ENCODE results near the gene HIF1A.
"Not testable (repeated sequence)": the region's sequence is repeated elsewhere in the genome, so short reads cannot be mapped to it uniquely, and the experiment has no call there.

Gene HIF1A

DNA sequence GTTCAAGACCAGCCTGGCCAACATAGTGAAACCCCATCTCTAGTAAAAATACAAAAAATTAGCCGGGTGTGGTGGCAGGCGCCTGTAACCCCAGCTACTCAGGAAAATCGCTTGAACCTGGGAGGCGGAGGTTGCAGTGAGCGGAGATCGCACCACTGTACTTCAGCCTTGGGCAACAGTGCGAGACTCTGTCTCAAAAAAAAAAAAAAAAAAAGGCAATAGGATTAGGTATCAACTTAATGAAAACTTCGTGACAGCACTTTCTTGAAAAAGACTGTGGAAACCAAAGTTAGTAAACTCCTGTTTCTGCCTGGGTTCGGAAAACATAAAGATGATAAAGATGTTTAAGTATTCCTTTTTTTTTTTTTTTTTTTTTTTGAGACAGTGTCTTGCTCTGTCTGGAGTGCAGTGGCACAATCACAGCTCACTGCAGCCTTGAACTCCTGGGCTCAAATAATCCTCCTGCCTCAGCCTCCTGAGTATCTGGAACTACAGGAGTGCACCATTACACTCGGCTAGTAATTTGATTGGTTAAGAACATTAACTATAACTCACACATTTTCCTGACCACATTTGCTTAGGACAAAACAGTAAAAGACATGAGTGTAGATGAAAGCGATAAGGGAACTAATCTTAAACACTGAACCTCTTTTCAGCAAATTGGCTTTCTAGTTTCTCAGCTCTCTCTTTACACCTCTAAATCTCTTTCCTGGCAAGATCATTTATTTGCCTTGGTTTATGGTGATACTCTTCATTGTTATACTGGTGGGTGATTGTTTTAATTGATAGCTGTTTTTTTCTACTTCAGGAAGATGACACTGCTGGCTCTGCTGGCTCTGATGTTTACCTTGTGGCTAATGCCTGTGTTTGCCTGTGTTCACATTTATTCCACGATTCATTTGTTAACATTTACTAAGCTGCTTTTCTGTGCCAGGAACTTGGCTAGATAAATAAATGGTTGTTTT is 15.8 kb downstream of the HIF1A start:
- DNase-seq, result no peak

- DNase-seq, result no peak
These were observed 16.8 kb downstream of the HIF1A start for GRCh38 chr14:61712137-61712536.

GRCh38 chr14:61713724-61714437 is 18.6 kb downstream of the HIF1A start:
- DNase-seq, result no peak

DNA sequence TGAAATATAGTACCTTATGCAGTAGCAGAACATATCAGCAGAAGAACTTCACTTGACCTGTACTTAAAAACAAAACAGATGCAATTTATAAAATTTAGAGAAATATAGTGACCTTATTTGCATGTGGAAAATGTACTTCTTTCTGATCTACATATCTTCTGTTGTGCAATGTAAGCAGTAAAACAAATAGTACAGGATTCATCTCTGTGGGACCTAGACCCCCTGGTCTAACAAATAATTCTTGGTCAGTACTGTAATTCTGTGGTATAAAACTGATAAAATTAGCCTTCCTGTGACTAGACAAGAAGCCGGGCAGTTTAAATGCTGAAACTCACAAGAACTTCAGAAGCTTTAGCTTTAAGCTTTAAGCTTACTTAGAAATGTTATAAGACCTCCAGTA is 21.6 kb downstream of the HIF1A start:
- DNase-seq, result no peak

DNA sequence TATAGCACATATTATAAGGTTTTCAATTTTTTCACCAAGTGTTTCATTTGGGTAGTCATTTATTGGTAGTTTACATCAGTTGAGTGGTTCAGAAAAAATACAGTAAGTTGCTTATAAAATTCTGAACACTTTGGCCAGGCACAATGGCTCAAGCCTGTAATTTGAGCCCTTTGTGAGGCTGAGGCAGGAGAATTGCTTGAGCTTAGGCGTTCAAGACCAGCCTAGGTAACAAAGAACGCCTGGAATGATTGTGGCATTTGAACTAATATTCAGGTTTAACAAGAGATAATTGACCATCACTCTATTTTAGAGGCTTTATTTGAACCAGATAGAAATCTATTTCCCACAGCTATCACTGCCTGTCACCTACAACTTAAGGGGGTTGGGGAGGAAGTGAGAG is 22.7 kb downstream of the HIF1A start:
- DNase-seq, result no peak

GRCh38 chr14:61719344-61720293 is 24.3 kb downstream of the HIF1A start:
- no peak for DNase-seq

- no peak for DNase-seq
These were observed 25.0 kb downstream of the HIF1A start for GRCh38 chr14:61720294-61720661.

- no peak for DNase-seq
These were observed 25.4 kb downstream of the HIF1A start for GRCh38 chr14:61720741-61721140.

DNA sequence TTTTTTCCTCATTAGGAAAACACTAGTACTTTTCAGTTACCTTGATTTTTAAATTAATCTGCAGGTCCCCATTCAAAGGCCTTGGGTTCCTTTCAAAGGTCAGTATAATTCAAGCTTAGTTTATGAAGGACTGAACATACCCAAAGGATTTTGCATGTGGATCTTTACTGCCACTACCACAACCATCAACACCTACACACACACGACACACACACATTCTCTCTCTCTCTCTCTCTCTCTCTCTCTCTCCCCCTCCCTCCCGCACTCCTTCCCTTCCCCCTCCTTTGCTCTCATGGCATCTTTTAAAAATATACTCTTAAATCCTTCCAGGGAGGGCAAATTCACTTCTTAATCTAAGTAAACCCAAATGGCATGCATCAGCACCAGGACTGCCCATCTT is 28.8 kb downstream of the HIF1A start:
- DNase-seq, result no peak

DNA sequence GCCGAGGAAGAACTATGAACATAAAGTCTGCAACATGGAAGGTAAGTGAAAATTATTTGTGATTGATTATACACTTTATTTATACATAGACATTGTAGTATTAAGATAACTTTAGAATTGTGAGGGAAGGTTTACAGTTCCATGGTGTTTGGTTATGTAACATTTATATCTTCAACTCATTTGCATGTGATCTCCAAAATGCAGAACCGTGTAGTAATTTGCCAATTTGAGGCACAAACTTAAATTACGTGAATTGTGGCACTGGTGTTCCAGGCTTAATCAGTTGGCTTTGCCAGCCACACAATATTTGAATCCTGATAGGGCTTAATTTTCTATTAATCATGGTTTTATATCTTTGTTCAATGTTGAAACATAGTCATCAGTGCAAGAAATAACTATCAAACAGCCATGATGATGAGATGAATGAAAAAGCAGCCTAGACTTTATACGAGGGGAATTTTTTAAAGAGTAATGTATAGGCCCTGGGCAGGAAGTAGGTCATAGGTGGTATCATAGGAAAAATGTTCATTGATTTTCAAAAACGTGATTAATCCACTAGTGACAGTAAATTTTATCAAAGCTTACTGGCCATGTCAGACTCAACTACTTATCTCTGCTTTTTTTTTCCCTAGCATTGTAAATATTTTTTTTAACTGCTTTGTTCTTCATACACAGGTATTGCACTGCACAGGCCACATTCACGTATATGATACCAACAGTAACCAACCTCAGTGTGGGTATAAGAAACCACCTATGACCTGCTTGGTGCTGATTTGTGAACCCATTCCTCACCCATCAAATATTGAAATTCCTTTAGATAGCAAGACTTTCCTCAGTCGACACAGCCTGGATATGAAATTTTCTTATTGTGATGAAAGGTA is 31.7 kb downstream of the HIF1A start:
- no peak for DNase-seq

DNA sequence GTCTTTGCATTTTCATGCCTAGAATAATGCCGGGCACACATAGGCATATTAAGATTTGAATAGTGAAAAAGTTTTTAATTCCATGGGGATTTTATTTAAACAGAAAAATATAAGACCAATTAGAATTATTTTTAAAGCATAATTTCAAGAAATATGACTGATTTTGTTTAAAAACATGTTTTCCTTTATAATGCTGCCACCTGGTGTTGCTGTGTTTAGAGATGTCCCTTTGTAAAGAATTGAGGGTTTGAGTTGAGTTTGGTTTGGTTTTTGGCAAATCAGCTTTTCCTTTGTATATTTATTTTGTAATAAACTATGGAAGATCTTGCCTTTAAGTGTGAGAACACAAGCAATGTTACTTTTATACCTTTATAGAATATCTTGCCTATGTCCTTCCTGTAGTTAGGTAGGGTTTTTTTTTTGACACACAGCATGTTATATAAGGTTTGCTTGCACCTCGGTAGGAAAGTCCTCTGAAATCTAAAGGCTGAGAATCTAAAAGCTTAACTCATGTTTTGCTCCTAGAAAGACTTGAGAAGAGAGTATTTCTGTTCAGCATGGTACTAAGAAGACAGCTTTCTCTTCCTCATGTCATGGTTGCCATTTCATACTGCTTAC is 35.6 kb downstream of the HIF1A start:
- DNase-seq, result peak in 1 of 2 experiments; percentile 20

DNA sequence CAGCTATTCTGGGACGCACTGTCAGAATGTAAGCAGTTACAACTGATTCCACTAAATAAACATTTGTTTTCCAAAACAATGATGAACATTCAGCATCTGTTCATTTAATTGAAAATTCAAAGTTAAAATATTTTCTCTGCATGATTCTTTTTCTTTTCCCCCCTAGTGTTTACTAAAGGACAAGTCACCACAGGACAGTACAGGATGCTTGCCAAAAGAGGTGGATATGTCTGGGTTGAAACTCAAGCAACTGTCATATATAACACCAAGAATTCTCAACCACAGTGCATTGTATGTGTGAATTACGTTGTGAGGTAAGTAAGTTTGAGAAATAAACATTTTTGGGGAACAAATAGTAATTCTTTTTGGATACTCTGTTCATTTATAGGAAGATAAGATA is 38.7 kb downstream of the HIF1A start:
- no peak for DNase-seq

DNA sequence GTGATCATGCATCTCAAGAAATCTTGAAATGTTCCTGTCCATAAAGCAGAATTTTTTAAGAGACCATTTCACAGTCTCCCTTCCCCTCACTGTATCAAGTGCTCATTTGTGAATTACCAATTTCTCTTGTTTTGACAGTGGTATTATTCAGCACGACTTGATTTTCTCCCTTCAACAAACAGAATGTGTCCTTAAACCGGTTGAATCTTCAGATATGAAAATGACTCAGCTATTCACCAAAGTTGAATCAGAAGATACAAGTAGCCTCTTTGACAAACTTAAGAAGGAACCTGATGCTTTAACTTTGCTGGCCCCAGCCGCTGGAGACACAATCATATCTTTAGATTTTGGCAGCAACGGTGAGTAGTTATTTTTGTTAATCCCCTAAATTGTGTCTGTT is 41.4 kb downstream of the HIF1A start:
- no peak for DNase-seq

GRCh38 chr14:61737915-61738314 is 42.6 kb downstream of the HIF1A start:
- no peak for DNase-seq

DNA sequence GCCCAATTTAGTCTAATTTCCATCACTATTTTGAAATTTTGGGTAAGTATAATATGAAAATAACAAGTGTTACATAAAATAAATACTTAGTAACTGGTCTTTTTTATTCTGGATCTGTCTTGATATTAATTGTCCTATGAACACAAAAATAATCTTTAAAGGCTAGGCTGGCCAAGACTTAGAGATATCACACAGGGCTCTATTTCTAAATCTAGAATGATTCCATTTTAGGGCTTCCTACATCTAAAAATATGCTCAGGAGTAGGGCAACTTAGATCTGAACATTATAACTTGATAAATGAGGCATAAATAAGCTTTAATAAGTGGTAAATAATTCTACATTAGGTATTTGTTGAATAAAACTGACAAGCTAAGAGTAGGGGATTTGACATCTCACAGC is 43.8 kb downstream of the HIF1A start:
- DNase-seq, result no peak

- DNase-seq, result no peak
These were observed 47.1 kb downstream of the HIF1A start for GRCh38 chr14:61742371-61742770.

DNA sequence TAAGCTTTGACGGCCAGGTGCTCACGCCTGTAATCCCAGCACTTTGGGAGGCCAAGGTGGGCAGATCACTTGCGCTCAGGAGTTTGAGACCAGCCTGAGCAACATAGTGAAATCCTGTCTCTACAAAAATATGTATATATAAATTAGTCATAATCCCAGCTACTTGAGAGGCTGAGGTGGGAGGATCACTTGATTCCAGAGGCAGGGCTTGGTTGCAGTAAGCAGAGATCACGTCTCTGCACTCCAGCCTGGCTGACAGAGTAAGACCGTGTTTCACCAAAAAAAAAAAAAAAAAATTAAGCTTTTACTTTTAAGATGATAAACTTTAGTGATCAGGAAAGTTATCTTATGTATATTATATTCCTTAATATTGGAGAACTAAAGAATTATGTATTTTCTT is 48.9 kb downstream of the HIF1A start:
- no peak for DNase-seq

- DNase-seq, result not testable (repeated sequence)
These were observed 51.0 kb downstream of the HIF1A start for GRCh38 chr14:61746346-61746745.

- DNase-seq, result no peak
These were observed 51.6 kb downstream of the HIF1A start for GRCh38 chr14:61746881-61747280.

DNA sequence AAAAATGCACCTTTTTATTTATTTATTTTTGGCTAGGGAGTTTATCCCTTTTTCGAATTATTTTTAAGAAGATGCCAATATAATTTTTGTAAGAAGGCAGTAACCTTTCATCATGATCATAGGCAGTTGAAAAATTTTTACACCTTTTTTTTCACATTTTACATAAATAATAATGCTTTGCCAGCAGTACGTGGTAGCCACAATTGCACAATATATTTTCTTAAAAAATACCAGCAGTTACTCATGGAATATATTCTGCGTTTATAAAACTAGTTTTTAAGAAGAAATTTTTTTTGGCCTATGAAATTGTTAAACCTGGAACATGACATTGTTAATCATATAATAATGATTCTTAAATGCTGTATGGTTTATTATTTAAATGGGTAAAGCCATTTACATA is 52.0 kb downstream of the HIF1A start:
- DNase-seq, result no peak

- DNase-seq, result no peak
These were observed 54.0 kb downstream of the HIF1A start for GRCh38 chr14:61749264-61749663.

DNA sequence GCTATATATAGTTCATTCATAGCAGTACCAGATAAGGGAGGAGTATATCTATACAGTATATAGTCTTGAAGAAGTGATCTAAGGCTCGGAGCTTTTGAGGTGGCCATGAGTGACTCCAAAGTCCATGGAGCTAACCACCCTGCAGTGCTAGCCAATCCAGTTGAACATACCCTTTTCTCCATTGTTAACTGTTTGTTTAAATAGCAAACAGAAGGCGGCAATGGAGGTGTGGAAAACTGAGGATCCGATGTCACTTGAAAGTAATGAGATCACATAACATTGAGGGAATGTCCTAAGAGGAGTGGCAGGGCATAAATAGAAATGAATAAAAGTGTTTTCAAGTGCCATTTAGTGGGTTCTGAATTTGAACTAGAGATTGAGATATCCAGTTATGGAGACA is 54.6 kb downstream of the HIF1A start:
- no peak for DNase-seq

All from SW 1271 (cell line).